AG09319 (cell line): ENCODE data around the gene SMAD5.

Source experiments
- DNase-seq: peaks from one replicate; pipeline ENCODE4 v3.0.0-alpha.2; 2010; ENCODE audit warnings: low read depth; ENCODE audit errors: extremely low read depth
- CTCF ChIP-seq: IDR thresholded peaks from 2 replicates; pipeline ENCODE4 v1.5.1; 2011; ENCODE audit warnings: low read depth, mild to moderate bottlenecking, inconsistent platforms, low read length, moderate library complexity

Gene SMAD5

GRCh38 chr5:136106351-136107031 is 26.2 kb upstream of the SMAD5 start:
- no peak for TF ChIP-seq CTCF
- no peak for DNase-seq

- no peak for TF ChIP-seq CTCF
These were observed 24.4 kb upstream of the SMAD5 start for GRCh38 chr5:136108180-136108611.

GRCh38 chr5:136108766-136109165 is 23.9 kb upstream of the SMAD5 start:
- DNase-seq: no peak
- no peak for TF ChIP-seq CTCF

More at GRCh38 chr5:136108180-136108611, 24.4 kb upstream of the SMAD5 start:
- no peak for DNase-seq

- DNase-seq: no peak
- TF ChIP-seq CTCF: no peak
These were observed 23.1 kb upstream of the SMAD5 start for GRCh38 chr5:136109453-136110135.

GRCh38 chr5:136113606-136114005 is 19.0 kb upstream of the SMAD5 start:
- no peak for TF ChIP-seq CTCF
- no peak for DNase-seq

- DNase-seq: no peak
- no peak for TF ChIP-seq CTCF
These were observed 18.1 kb upstream of the SMAD5 start for GRCh38 chr5:136114414-136115125.
